GM12878 (cell line): ENCODE measurements around the gene SLC44A3. TPM values are rescaled to one million over a fixed set of nuclear protein-coding genes. Genes with fewer than 3 reads are reported as not detected.

ENCODE experiments used
- ATAC-seq: fragments of 200-7000 bp; cut with Tn5 transposase; 3 replicates; pipeline ENCODE4 v1.9.1; 2020; ENCODE audit warnings: mild to moderate bottlenecking, moderate library complexity
- BruUV-seq: library from RNA; stranded (reverse); fragments of 400-500 nt; replicated peaks from 2 replicates; lab custom pipeline; 2021; lab: Mats Ljungman, UMichigan
- CTCF ChIA-PET: fragments of 300-600 bp; sonication (Branson Sonifier 250); formaldehyde crosslinking; extraction: SDS; loops from one replicate; lab custom pipeline; 2021; ENCODE audit warnings: inconsistent platforms; lab: Yijun Ruan, JAX
- POLR2A ChIA-PET: fragments of 350-600 bp; formaldehyde crosslinking; extraction: SDS; loops from one replicate; lab custom pipeline; 2021; ENCODE audit warnings: inconsistent platforms; lab: Charles Lee
- RAD21 ChIA-PET: fragments of 300-600 bp; sonication (Branson Sonifier 250); formaldehyde crosslinking; loops from one replicate; lab custom pipeline; 2023; ENCODE audit warnings: antibody characterized with exemption; ENCODE audit not compliant: unreplicated experiment; lab: Charles Lee
- SMC1A ChIA-PET: fragments of 300-600 bp; sonication (Branson Sonifier 250); formaldehyde crosslinking; loops from one replicate; lab custom pipeline; 2023; ENCODE audit not compliant: unreplicated experiment, uncharacterized antibody; lab: Charles Lee
- DNase-seq: peaks from one replicate; pipeline ENCODE4 v3.0.0-alpha.2; 2011; ENCODE audit warnings: low read depth, low spot score
- FAIRE-seq: peaks from 3 replicates; lab custom pipeline; 2011; peaks lifted over from hg19 to GRCh38; lab: Jason Lieb, UNC
- H2AFZ ChIP-seq: 2 replicates; pipeline ENCODE4 v1.6.0; 2011; ENCODE audit warnings: low read depth, low read length, control low read depth; ENCODE audit not compliant: control insufficient read depth
- H3K27ac ChIP-seq: 2 replicates; pipeline ENCODE4 v1.5.1; 2011; ENCODE audit warnings: control low read depth; ENCODE audit not compliant: control insufficient read depth, insufficient read depth
- H3K27me3 ChIP-seq, 2 experiments: replicated peaks in 1 of 2; 2 replicates each; pipeline versions ENCODE4 v1.6.0 to v1.6.1; 2011; ENCODE audit warnings: low read length in 1 of 2; ENCODE audit not compliant: control insufficient read depth in 2 of 2, insufficient read depth in 2 of 2
- H3K36me3 ChIP-seq, 2 experiments: 2 replicates each; pipeline ENCODE4 v1.5.1; 2011; ENCODE audit warnings: low read length in 1 of 2; ENCODE audit not compliant: control insufficient read depth in 2 of 2, insufficient read depth in 2 of 2
- H3K4me1 ChIP-seq: 2 replicates; pipeline ENCODE4 v1.6.1; 2011; ENCODE audit warnings: mild to moderate bottlenecking, low read length, moderate library complexity, mixed read lengths; ENCODE audit not compliant: control insufficient read depth, insufficient read depth
- H3K4me2 ChIP-seq: 2 replicates; pipeline ENCODE4 v1.6.0; 2011; ENCODE audit warnings: control low read depth; ENCODE audit not compliant: control insufficient read depth, insufficient read depth
- H3K4me3 ChIP-seq: fragments of 200-600 bp; sonication (generic); 2 replicates; pipeline ENCODE4 v1.5.1; 2016
- H3K79me2 ChIP-seq: 2 replicates; pipeline ENCODE4 v1.6.0; 2011; ENCODE audit warnings: low read length; ENCODE audit not compliant: control insufficient read depth, insufficient read depth
- H3K9ac ChIP-seq: 2 replicates; pipeline ENCODE4 v1.8.0; 2011; ENCODE audit warnings: low read length, control low read depth, mixed read lengths; ENCODE audit not compliant: control insufficient read depth, insufficient read depth
- H3K9me3 ChIP-seq: replicated peaks from 3 replicates; pipeline ENCODE4 v1.5.1; 2011; ENCODE audit warnings: mild to moderate bottlenecking, low read length; ENCODE audit not compliant: control insufficient read depth, insufficient read depth
- H4K20me1 ChIP-seq: 2 replicates; pipeline ENCODE4 v1.6.0; 2011; ENCODE audit not compliant: control insufficient read depth, insufficient read depth
- CREB1 ChIP-seq: IDR thresholded peaks from 2 replicates; pipeline ENCODE4 v1.6.1; 2012; ENCODE audit warnings: low read depth, mild to moderate bottlenecking, inconsistent platforms
- ESRRA ChIP-seq: IDR thresholded peaks from 2 replicates; pipeline ENCODE4 v1.6.1; 2012; ENCODE audit warnings: mild to moderate bottlenecking, low read length, improper control_type of control experiment
- ETV6 ChIP-seq, 2 experiments: fragments of 450-650 bp in 1 of 2; IDR thresholded peaks in 1 of 2; conservative IDR thresholded peaks in 1 of 2; 2 replicates each; pipeline ENCODE4 v1.6.1; 2014; ENCODE audit warnings: antibody characterized with exemption in 1 of 2, borderline replicate concordance in 1 of 2, low read depth in 1 of 2, mild to moderate bottlenecking in 1 of 2, moderate library complexity in 1 of 2
- GABPA ChIP-seq: IDR thresholded peaks from 2 replicates; pipeline ENCODE4 v1.6.1; 2014; ENCODE audit warnings: antibody characterized with exemption, low read depth, mild to moderate bottlenecking, inconsistent platforms
- IKZF1 ChIP-seq: fragments of 450-650 bp; conservative IDR thresholded peaks from 2 replicates; pipeline ENCODE4 v1.6.1; 2017; ENCODE audit warnings: antibody characterized with exemption, mild to moderate bottlenecking
- NFYA ChIP-seq: IDR thresholded peaks from 2 replicates; pipeline ENCODE4 v1.6.1; 2011; ENCODE audit warnings: low read depth, mild to moderate bottlenecking, low read length, improper control_type of control experiment, borderline replicate concordance
- NR2C1 ChIP-seq: fragments of 450-650 bp; IDR thresholded peaks from 2 replicates; pipeline ENCODE4 v1.6.1; 2017; ENCODE audit warnings: antibody characterized with exemption, mild to moderate bottlenecking, moderate library complexity
- NR2C2 ChIP-seq: IDR thresholded peaks from 2 replicates; pipeline ENCODE4 v1.6.1; 2011; ENCODE audit warnings: borderline replicate concordance, low read depth; ENCODE audit not compliant: control insufficient read depth, insufficient read length
- POLR2AphosphoS2 ChIP-seq: IDR thresholded peaks from 2 replicates; pipeline ENCODE4 v1.6.1; 2011; ENCODE audit warnings: low read depth, mild to moderate bottlenecking, low read length, improper control_type of control experiment, moderate library complexity
- SMC3 ChIP-seq: IDR thresholded peaks from 2 replicates; pipeline ENCODE4 v1.6.1; 2011; ENCODE audit warnings: low read length, improper control_type of control experiment, borderline replicate concordance
- SREBF1 ChIP-seq: IDR thresholded peaks from 2 replicates; pipeline ENCODE4 v1.6.1; 2012; ENCODE audit warnings: mild to moderate bottlenecking, low read length
- SRF ChIP-seq, 2 experiments: IDR thresholded peaks; 2 replicates each; pipeline ENCODE4 v1.6.1; 2011; ENCODE audit warnings: low read depth in 2 of 2, low read length in 2 of 2, mild to moderate bottlenecking in 1 of 2, moderate library complexity in 1 of 2
- TARDBP ChIP-seq: IDR thresholded peaks from 2 replicates; pipeline ENCODE4 v1.6.1; 2016; ENCODE audit warnings: borderline replicate concordance
- ZBED1 ChIP-seq: IDR thresholded peaks from 2 replicates; pipeline ENCODE4 v1.6.1; 2016; ENCODE audit warnings: borderline replicate concordance
- ZNF207 ChIP-seq: fragments of 450-650 bp; IDR thresholded peaks from 2 replicates; pipeline ENCODE4 v1.6.1; 2014; ENCODE audit warnings: antibody characterized with exemption, mild to moderate bottlenecking, borderline replicate concordance
- ZNF274 ChIP-seq: IDR thresholded peaks from one replicate; pipeline ENCODE4 v1.8.0; 2011; ENCODE audit not compliant: insufficient read length, insufficient read depth
- WGBS: methylation state at CpG from one replicate; pipeline ENCODE4 v1.1.6; 2016; ENCODE audit warnings: low lambda C conversion rate; ENCODE audit not compliant: insufficient replicate concordance, insufficient coverage; ENCODE audit errors: missing lambda C conversion rate; 5-methylcytosine and 5-hydroxymethylcytosine counted together
- in situ Hi-C: fragments of 300-500 bp; cut with MboI; formaldehyde crosslinking; loops from 9 replicates; pipeline ENCODE4 v1.14.3; 2018; ENCODE audit warnings: mixed read lengths
- intact Hi-C: fragments of 100-400 bp; cut with micrococcal nuclease; formaldehyde crosslinking; loops from one replicate; pipeline ENCODE4 v1.14.2; 2022; ENCODE audit not compliant: unreplicated experiment
- polyA plus RNA-seq, 11 experiments: library from polyadenylated mRNA; depleted of rRNA in 4 of 11; unstranded in 6 of 11; stranded (reverse) in 5 of 11; fragments of >200 nt; fragmentation: Nextera tagmentation in 4 of 11; fragmentation: Illumina TruSeq in 1 of 11; extraction: Ambion mirVana in 4 of 11; extraction: Trizol in 1 of 11; gene quantifications; 1 replicate in 1 of 11; 2 replicates in 10 of 11; pipeline versions ENCODE4 v1.2.1 to v1.2.3, GENCODE V29; 2011 to 2016; ENCODE audit warnings: inconsistent platforms in 2 of 11, missing spikeins in 2 of 11, low read depth in 1 of 11
- total RNA-seq, 4 experiments: library from RNA; depleted of rRNA in 3 of 4; stranded (reverse); fragments of >200 nt in 3 of 4; fragmentation: Illumina TruSeq in 1 of 4; extraction: Trizol in 1 of 4; gene quantifications; 2 replicates each; pipeline versions ENCODE4 v1.2.1 to v1.2.3, GENCODE V29; 2013 to 2021
- TF ChIP-seq, protein P1 (sequence below): fragments of 450-650 bp; IDR thresholded peaks from 2 replicates; pipeline ENCODE4 v1.6.1; 2016; ENCODE audit warnings: mild to moderate bottlenecking

The SLC44A3 gene
- total and polyA plus RNA-seq, 10 of the 15 experiments (the other 5 are each of a cell fraction or from before 2014, with no cell fraction given): not detected

DNA sequence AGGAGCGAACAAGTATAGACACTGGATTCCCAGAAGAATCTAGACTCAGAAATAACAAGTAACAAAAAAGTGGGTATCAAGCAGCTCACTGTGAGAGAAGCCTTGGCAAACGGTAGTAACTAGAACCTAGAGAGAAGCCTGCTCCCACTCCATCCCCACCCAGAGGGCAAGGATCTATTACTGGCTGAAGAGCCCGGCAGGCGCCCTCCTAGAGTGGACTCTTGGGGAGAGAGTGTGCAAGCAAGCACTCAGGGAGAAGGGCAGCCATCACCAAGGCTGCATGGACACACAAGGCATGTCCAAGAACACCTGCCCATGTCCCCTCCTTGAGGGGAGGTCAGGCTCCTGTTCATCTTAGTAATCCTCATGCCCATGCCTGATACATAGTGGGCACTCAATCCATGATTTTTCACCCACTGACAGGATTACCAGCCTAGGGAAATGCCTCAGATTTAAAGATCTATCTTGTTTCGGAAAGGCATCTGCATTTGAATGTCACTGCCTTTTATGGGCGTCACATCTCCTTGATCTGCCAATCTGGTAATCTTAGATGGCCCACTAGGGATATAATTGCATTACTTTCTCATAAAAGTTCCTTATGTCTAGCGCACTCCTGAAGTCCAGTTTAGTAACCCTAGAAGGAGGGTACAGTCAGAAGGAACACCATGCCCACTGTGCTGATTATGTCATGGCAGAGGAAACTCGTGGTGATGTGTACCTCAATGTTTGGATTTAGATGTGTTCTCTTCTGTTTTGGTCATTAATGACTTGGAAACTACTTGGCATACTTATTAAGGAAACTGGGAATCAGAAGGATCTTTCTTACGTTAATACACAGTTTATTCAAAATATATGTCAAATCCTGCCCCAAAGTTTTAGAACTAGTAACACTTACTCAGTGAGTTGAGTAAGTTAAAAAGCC lies 92.4 kb downstream of the SLC44A3 start:
- ChIA-PET SMC1A (no interaction called here), POLR2A (no interaction called here), CTCF (interaction anchor here (0.7 kb wide), 1 partner anchor 56 kb away, joined by 3 read pairs; no protein-coding TSS in a partner anchor), RAD21 (no interaction called here)
- no peaks in the 10 kb centered on the region for H3K79me2 ChIP-seq
- TF ChIP-seq SRF (IDR thresholded peaks at IDR 0.05; ENCODE audit: low read depth in 2 of 2, low read length in 2 of 2) (0 out of 4 replicates have a peak, but pooled peaks of 1 of the 2 experiments have one; percentile 21), POLR2AphosphoS2 (no peak)
- intact Hi-C loops: no loop called here
- no peaks in the 10 kb centered on the region for H3K9me3 ChIP-seq
- ATAC-seq (no peak), FAIRE-seq (no peak), DNase-seq (no peak)
- H3K27me3 ChIP-seq: no peaks in the 10 kb centered on the region; a peak in 1 of 4 replicates
- no peaks in the 10 kb centered on the region for H4K20me1 ChIP-seq
- in situ Hi-C loops: no loop called here
- no peaks in the 10 kb centered on the region for H3K36me3 ChIP-seq
- H3K4me2 ChIP-seq: no peak overlapping the region
- no peak overlapping the region for H3K27ac ChIP-seq
- 25% methylated on average over 9 of the region's 9 CpGs for WGBS
- H3K4me1 ChIP-seq: no peaks in the 10 kb centered on the region
- no peak overlapping the region for H3K4me3 ChIP-seq
- H2AFZ ChIP-seq: no peak overlapping the region
- no peak overlapping the region for H3K9ac ChIP-seq
- BruUV-seq: no TSS peak

DNA sequence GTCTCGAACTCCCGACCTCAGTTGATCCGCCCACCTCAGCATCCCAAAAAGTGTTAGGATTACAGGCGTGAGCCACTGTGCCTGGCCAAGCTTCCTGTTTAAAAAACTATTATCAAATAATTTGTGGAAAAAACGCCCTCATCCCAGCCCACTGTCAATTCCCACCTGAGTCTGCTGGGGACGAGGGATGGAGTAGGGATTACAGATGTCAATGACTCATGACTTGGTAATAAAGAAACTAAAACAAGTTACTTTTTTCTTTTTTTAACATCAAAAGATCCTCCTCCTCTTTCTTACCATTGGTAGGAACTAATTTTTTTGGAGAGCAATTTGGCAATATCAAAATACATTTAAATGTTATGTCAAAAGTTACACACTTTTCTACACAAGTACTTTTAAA lies 97.1 kb downstream of the SLC44A3 start:
- no TSS peak for BruUV-seq
- ChIA-PET CTCF (no interaction called here), POLR2A (no interaction called here)
- intact Hi-C loops: no loop called here
- Histone ChIP-seq H3K27me3 (peaks cover 0 to 2% of the 10 kb centered on the region in 2 experiments; a peak in 2 of 4 replicates), H3K4me3 (no peak overlapping the region), H3K4me2 (no peak overlapping the region)
- TF ChIP-seq NR2C2 (no peak), NR2C1 (no peak), CREB1 (no peak), NFYA (no peak), IKZF1 (no peak), ESRRA (no peak), ETV6 (conservative IDR thresholded peaks at IDR 0.05 in 1 of 2, IDR thresholded peaks at IDR 0.05 in 1 of 2; ENCODE audit: borderline replicate concordance in 1 of 2, low read depth in 1 of 2) (no peak), SMC3 (no peak), SREBF1 (no peak), GABPA (no peak), ZNF207 (no peak), TARDBP (no peak), ZBED1 (no peak), ZNF274 (no peak)
- TF ChIP-seq, protein P1, sequence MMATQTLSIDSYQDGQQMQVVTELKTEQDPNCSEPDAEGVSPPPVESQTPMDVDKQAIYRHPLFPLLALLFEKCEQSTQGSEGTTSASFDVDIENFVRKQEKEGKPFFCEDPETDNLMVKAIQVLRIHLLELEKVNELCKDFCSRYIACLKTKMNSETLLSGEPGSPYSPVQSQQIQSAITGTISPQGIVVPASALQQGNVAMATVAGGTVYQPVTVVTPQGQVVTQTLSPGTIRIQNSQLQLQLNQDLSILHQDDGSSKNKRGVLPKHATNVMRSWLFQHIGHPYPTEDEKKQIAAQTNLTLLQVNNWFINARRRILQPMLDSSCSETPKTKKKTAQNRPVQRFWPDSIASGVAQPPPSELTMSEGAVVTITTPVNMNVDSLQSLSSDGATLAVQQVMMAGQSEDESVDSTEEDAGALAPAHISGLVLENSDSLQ: no peak
- TF ChIP-seq, all 136 proteins: peak for 0
- Histone ChIP-seq H4K20me1 (no peaks in the 10 kb centered on the region), H3K9ac (no peak overlapping the region), H3K4me1 (no peaks in the 10 kb centered on the region), H3K36me3 (no peaks in the 10 kb centered on the region), H3K79me2 (no peaks in the 10 kb centered on the region), H2AFZ (no peak overlapping the region), H3K9me3 (no peaks in the 10 kb centered on the region), H3K27ac (no peak overlapping the region)
- DNase-seq (no peak), ATAC-seq (no peak), FAIRE-seq (no peak)
- ChIA-PET SMC1A (no interaction called here), RAD21 (no interaction called here)
- WGBS: 24% methylated on average over 6 of the region's 6 CpGs
- in situ Hi-C loops: no loop called here
